ENCODE measurements around the gene SORCS1.

SORCS1 gene

DNA sequence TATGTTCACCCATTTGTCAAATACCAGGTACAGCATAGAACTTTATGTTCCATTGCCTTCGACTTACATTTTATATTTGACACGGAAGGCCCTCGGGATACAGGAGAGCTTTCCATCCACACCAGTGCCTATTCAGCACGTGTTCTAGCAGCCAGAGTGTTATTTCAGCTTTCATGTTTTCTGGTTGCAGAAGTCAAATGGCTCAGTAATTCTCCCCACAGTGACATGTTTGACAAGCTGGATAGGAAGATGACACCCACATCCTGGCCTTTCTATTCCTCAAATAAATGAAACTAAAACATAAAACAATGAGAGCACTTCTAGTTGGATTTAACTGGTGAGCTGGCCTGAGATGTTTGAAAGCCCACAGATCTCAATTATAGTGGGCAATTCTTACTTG is 173.4 kb downstream of the SORCS1 start:
- Histone ChIP-seq H3K4me3 (ENCODE audit: low read depth, low read length) (no peak overlapping the region), H3K9me3 (ENCODE audit: control insufficient read depth, insufficient read depth, low read depth, low read length) (no peaks in the 10 kb centered on the region), H3K27ac (ENCODE audit: extremely low read depth, low read depth, low read length) (no peak overlapping the region), H3K4me1 (ENCODE audit: control insufficient read depth, insufficient read depth, low read length) (peaks cover 8% of the 10 kb centered on the region), H3K36me3 (ENCODE audit: control insufficient read depth in 2 of 2, insufficient read depth in 1 of 2, low read length in 2 of 2) (no peaks in the 10 kb centered on the region)
- CTCF ChIA-PET = interaction anchor here (0.6 kb wide), 1 partner anchor 555 kb away, joined by 4 read pairs; no protein-coding TSS in a partner anchor
- TF ChIP-seq KLF9 (tag by site-specific recombination; IDR thresholded peaks at IDR 0.05; ENCODE audit: low read depth) = no peak
- POLR2A ChIA-PET = no interaction called here

- Histone ChIP-seq H3K9me3 (ENCODE audit: control insufficient read depth, insufficient read depth, low read depth, low read length) (no peaks in the 10 kb centered on the region), H3K4me1 (ENCODE audit: control insufficient read depth, insufficient read depth, low read length) (peaks cover 12% of the 10 kb centered on the region), H3K36me3 (ENCODE audit: control insufficient read depth in 2 of 2, insufficient read depth in 1 of 2, low read length in 2 of 2) (no peaks in the 10 kb centered on the region), H3K4me3 (ENCODE audit: low read depth, low read length) (no peak overlapping the region), H3K27ac (ENCODE audit: extremely low read depth, low read depth, low read length) (no peak overlapping the region; the same call in 1 of the 2 replicates)
- ChIA-PET CTCF (interaction anchor here (0.5 kb wide), 2 partner anchors 801 to 1418 kb away, joined by 3 read pairs; no protein-coding TSS in a partner anchor), POLR2A (no interaction called here)
- TF ChIP-seq PRDM4 (tag by site-specific recombination; IDR thresholded peaks at IDR 0.05) (no peak), ZNF266 (tag by site-specific recombination; IDR thresholded peaks at IDR 0.05; ENCODE audit: low read depth) (no peak), ZNF324 (tag by site-specific recombination; IDR thresholded peaks at IDR 0.05) (no peak), HOXD13 (CRISPR knock-in tag; IDR thresholded peaks at IDR 0.05; ENCODE audit: borderline replicate concordance) (no peak), ZNF48 (tag by site-specific recombination; IDR thresholded peaks at IDR 0.05) (no peak), GLIS1 (tag by site-specific recombination; IDR thresholded peaks at IDR 0.05) (no peak), ZNF621 (tag by site-specific recombination; IDR thresholded peaks at IDR 0.05) (no peak), ZNF112 (tag by site-specific recombination; IDR thresholded peaks at IDR 0.05) (no peak), GFI1B (tag by site-specific recombination; IDR thresholded peaks at IDR 0.05) (no peak), ZNF658 (tag by site-specific recombination; IDR thresholded peaks at IDR 0.05) (no peak), ZNF624 (tag by site-specific recombination; IDR thresholded peaks at IDR 0.05) (no peak)
- TF ChIP-seq, protein P1, sequence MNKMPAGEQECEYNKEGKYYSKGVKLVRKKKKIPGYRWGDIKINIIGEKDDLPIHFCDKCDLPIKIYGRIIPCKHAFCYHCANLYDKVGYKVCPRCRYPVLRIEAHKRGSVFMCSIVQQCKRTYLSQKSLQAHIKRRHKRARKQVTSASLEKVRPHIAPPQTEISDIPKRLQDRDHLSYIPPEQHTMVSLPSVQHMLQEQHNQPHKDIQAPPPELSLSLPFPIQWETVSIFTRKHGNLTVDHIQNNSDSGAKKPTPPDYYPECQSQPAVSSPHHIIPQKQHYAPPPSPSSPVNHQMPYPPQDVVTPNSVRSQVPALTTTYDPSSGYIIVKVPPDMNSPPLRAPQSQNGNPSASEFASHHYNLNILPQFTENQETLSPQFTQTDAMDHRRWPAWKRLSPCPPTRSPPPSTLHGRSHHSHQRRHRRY (tag by site-specific recombination; IDR thresholded peaks at IDR 0.05) = no peak
Observed at GRCh38 chr10:106987362-106987761, 177.1 kb downstream of the SORCS1 start.

DNA sequence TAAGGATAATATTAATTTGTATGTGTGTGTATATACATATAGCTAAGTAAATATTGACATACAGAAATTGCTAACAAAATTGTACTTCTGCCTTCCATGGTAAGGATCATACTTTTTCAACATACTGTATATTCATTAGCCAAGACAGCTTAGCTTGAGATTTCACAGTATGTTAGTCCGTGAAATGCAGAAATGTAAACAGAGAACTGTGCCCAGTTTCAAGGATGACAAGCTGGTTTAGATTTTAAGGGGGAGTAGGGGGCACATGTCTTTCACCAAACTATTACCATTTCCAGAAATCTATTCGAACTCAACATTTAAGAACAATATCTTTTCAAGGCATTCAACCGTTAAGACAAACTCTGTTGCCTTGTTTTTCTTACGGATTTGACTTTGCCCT is 182.2 kb downstream of the SORCS1 start:
- Histone ChIP-seq H3K36me3 (ENCODE audit: control insufficient read depth in 2 of 2, insufficient read depth in 1 of 2, low read length in 2 of 2) (no peaks in the 10 kb centered on the region), H3K27ac (ENCODE audit: extremely low read depth, low read depth, low read length) (no peak overlapping the region), H3K9me3 (ENCODE audit: control insufficient read depth, insufficient read depth, low read depth, low read length) (no peaks in the 10 kb centered on the region), H3K4me1 (ENCODE audit: control insufficient read depth, insufficient read depth, low read length) (peaks cover 31% of the 10 kb centered on the region), H3K4me3 (ENCODE audit: low read depth, low read length) (no peak overlapping the region)
- no peak for TF ChIP-seq ZNF48 (tag by site-specific recombination; IDR thresholded peaks at IDR 0.05)
- TF ChIP-seq ZNF391 (tag by site-specific recombination; IDR thresholded peaks at IDR 0.05; ENCODE audit: borderline replicate concordance, low read depth) = no peak
- TF ChIP-seq HOXC10 (CRISPR knock-in tag; IDR thresholded peaks at IDR 0.05) = no peak
- TF ChIP-seq ZNF530 (tag by site-specific recombination; IDR thresholded peaks at IDR 0.05; ENCODE audit: low read depth) = no peak
- CTCF ChIA-PET = interaction anchor here (0.5 to 1.2 kb wide), 2 partner anchors 30 to 69 kb away, joined by 3 read pairs; no protein-coding TSS in a partner anchor
- POLR2A ChIA-PET = interaction anchor here (0.5 kb wide), 1 partner anchor 14 kb away, joined by 4 read pairs; no protein-coding TSS in a partner anchor

All from HEK293 (cell line).